CD4-positive, alpha-beta memory T cell (primary cell): ENCODE measurements around the gene SPCS3. TPM values are rescaled to one million over a fixed set of nuclear protein-coding genes. Genes with fewer than 3 reads are reported as not detected.
"Not testable (repeated sequence)": the region's sequence is repeated elsewhere in the genome, so short reads cannot be mapped to it uniquely, and the experiment has no call there.

Source experiments
- CTCF ChIA-PET: fragments of 350-600 bp; sonication (Branson Sonifier 250); formaldehyde crosslinking; loops from one replicate; lab custom pipeline; 2021; ENCODE audit warnings: inconsistent platforms; ENCODE audit not compliant: partially characterized antibody; lab: Charles Lee
- POLR2A ChIA-PET: fragments of 350-600 bp; sonication (Branson Sonifier 250); formaldehyde crosslinking; loops from one replicate; lab custom pipeline; 2021; ENCODE audit not compliant: partially characterized antibody; lab: Charles Lee
- DNase-seq, 5 donors: peaks; one replicate each; pipeline versions ENCODE4 v3.0.0 to v3.0.0-alpha.2; 2020 to 2022; ENCODE audit warnings: mixed read lengths in 1 of 5
- H3K27ac ChIP-seq: one replicate; pipeline ENCODE4 v1.7.0; 2013; ENCODE audit warnings: low read depth, low read length
- H3K27me3 ChIP-seq: 2 replicates; pipeline ENCODE4 v1.7.0; 2013; ENCODE audit warnings: mild to moderate bottlenecking, low read length, moderate library complexity; ENCODE audit not compliant: insufficient read depth
- H3K36me3 ChIP-seq: 2 replicates; pipeline ENCODE4 v1.7.0; 2013; ENCODE audit warnings: mild to moderate bottlenecking, low read length, moderate library complexity; ENCODE audit not compliant: insufficient read depth
- H3K4me1 ChIP-seq: 2 replicates; pipeline ENCODE4 v1.7.0; 2013; ENCODE audit warnings: mild to moderate bottlenecking, low read length, moderate library complexity; ENCODE audit not compliant: insufficient read depth
- H3K4me3 ChIP-seq, 2 donors: one replicate each; pipeline ENCODE4 v1.7.0; 2013; ENCODE audit warnings: low read length in 2 of 2, mild to moderate bottlenecking in 1 of 2
- H3K9me3 ChIP-seq, 2 donors: one replicate each; pipeline ENCODE4 v1.7.0; 2013; ENCODE audit warnings: low read length in 2 of 2, control low read depth in 1 of 2; ENCODE audit not compliant: control insufficient read depth in 1 of 2
- H3K27ac Mint-ChIP-seq, 7 donors: one replicate each; pipeline ENCODE4 v1.8.0; 2020 to 2021; ENCODE audit warnings: mixed read lengths in 7 of 7, mild to moderate bottlenecking in 6 of 7, inconsistent platforms in 3 of 7, moderate library complexity in 3 of 7
- H3K27me3 Mint-ChIP-seq, 2 donors: one replicate each; pipeline ENCODE4 v1.8.0; 2020 to 2021; ENCODE audit warnings: mixed read lengths in 2 of 2
- H3K36me3 Mint-ChIP-seq, 2 donors: one replicate each; pipeline ENCODE4 v1.8.0; 2020 to 2021; ENCODE audit warnings: mixed read lengths in 2 of 2, inconsistent platforms in 1 of 2, mild to moderate bottlenecking in 1 of 2
- H3K4me1 Mint-ChIP-seq, 4 donors: one replicate each; pipeline ENCODE4 v1.8.0; 2020 to 2021; ENCODE audit warnings: mixed read lengths in 4 of 4, mild to moderate bottlenecking in 1 of 4
- H3K4me3 Mint-ChIP-seq, 8 donors: one replicate each; pipeline ENCODE4 v1.8.0; 2020 to 2021; ENCODE audit warnings: mixed read lengths in 8 of 8, mild to moderate bottlenecking in 7 of 8, moderate library complexity in 6 of 8, inconsistent platforms in 3 of 8
- H3K9me3 Mint-ChIP-seq, 8 donors: one replicate each; pipeline ENCODE4 v1.8.0; 2020 to 2021; ENCODE audit warnings: mixed read lengths in 8 of 8, mild to moderate bottlenecking in 5 of 8, inconsistent platforms in 3 of 8, moderate library complexity in 1 of 8
- intact Hi-C: fragments of 100-400 bp; cut with micrococcal nuclease; formaldehyde crosslinking; loops from one replicate; pipeline ENCODE4 v1.15.1; 2023
- polyA plus RNA-seq, 2 donors: library from polyadenylated mRNA; unstranded; fragments of 300-500 nt; fragmentation: Illumina TruSeq; gene quantifications; one replicate each; pipeline ENCODE4 v1.2.3, GENCODE V29; 2021
- total RNA-seq, 2 experiments: library from RNA; stranded (reverse); gene quantifications; one replicate each; pipeline ENCODE4 v1.2.3, GENCODE V29; 2021

Gene SPCS3
- total and polyA plus RNA-seq, 4 experiments from 2014 or later, result 62.4 to 207 (median 134) TPM

DNA sequence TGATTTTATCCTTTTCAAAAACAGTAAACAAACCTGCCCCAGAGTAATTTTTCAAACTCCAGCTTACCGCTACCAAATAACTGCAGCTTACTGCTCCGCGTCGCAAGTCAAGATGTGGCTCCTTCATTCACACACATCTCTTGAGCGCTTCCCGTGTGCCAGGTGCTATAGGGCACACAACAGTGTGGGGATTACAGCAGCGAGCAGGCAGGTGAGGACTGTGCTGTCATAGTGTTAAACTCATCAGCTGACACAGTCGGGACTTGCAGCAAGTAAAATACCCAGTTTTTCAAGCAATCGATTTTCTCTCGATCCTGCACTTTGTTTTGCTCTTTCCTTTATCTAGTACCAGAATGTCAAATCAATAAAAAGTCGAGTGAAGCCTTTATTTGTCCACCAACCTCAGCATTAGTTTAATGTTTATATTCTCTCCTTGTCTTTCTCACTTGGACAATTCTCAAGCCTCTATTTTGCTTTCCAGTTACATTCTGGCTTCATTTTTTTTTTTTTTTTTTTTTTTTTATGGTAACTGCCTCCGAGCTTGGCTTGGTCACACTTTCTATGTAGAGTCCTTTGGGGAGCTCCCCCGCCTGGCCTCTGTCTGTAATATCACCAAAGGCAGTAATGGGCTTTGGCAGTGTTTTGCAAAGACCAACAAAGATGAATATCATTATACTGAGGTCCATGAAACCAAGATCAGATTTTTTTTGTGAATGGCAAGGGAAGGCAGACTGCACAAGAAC is 42.4 kb upstream of the SPCS3 start:
- DNase-seq, result peak in 1 of 5 donors; percentile 0
- intact Hi-C loops, result no loop called here

GRCh38 chr4:176279560-176279959 is 40.2 kb upstream of the SPCS3 start:
- DNase-seq, intact Hi-C loops, H3K27ac Mint-ChIP-seq, H3K4me1 ChIP-seq, H3K4me3 Mint-ChIP-seq, H3K4me1 Mint-ChIP-seq, H3K9me3 ChIP-seq, H3K27me3 ChIP-seq, H3K4me3 ChIP-seq, H3K36me3 Mint-ChIP-seq, H3K27ac ChIP-seq, H3K36me3 ChIP-seq, POLR2A ChIA-PET: not testable (repeated sequence)
- CTCF ChIA-PET, result interaction anchor here (1.0 kb wide), 1 partner anchor 62 kb away, joined by 3 read pairs; no protein-coding TSS in a partner anchor
- Mint-ChIP-seq H3K9me3 (peaks cover 0 to 12% (median 3%) of the 10 kb centered on the region in 8 donors), H3K27me3 (peaks cover 4 to 11% of the 10 kb centered on the region in 2 donors)

More for the DNA sequence above, 42.4 kb upstream of the SPCS3 start:
- Mint-ChIP-seq H3K27ac (no peak overlapping the region), H3K4me1 (no peaks in the 10 kb centered on the region), H3K9me3 (peaks cover 0 to 12% (median 3%) of the 10 kb centered on the region in 8 donors), H3K36me3 (no peaks in the 10 kb centered on the region), H3K4me3 (no peak overlapping the region), H3K27me3 (peaks cover 6 to 14% of the 10 kb centered on the region in 2 donors)
- H3K4me3 ChIP-seq, result no peak overlapping the region
- H3K4me1 ChIP-seq, result no peaks in the 10 kb centered on the region
- no peaks in the 10 kb centered on the region for H3K27me3 ChIP-seq
- no peak overlapping the region for H3K27ac ChIP-seq
- ChIA-PET CTCF (interaction anchor here (0.9 kb wide), 1 partner anchor 11 kb away, joined by 3 read pairs; no protein-coding TSS in a partner anchor), POLR2A (no interaction called here)
- no peaks in the 10 kb centered on the region for H3K9me3 ChIP-seq
- no peaks in the 10 kb centered on the region for H3K36me3 ChIP-seq

- no peaks in the 10 kb centered on the region for H3K27me3 ChIP-seq
- no peaks in the 10 kb centered on the region for H3K36me3 ChIP-seq
- H3K4me3 Mint-ChIP-seq, result no peak overlapping the region
- no peaks in the 10 kb centered on the region for H3K9me3 Mint-ChIP-seq
- no peaks in the 10 kb centered on the region for H3K4me1 Mint-ChIP-seq
- ChIA-PET POLR2A (no interaction called here), CTCF (no interaction called here)
- DNase-seq, result no peak
- no peaks in the 10 kb centered on the region for H3K4me1 ChIP-seq
- H3K27ac ChIP-seq, result no peak overlapping the region
- intact Hi-C loops, result no loop called here
- H3K27me3 Mint-ChIP-seq, result peaks cover 0 to 2% of the 10 kb centered on the region in 2 donors
- H3K4me3 ChIP-seq, result no peak overlapping the region
- H3K36me3 Mint-ChIP-seq, result no peaks in the 10 kb centered on the region
- H3K27ac Mint-ChIP-seq, result no peak overlapping the region
- H3K9me3 ChIP-seq, result no peaks in the 10 kb centered on the region
Observed at GRCh38 chr4:176286728-176287127, 33.0 kb upstream of the SPCS3 start.

- intact Hi-C loops, result no loop called here
- CTCF ChIA-PET, result no interaction called here
- no peaks in the 10 kb centered on the region for H3K36me3 ChIP-seq
- DNase-seq, result no peak
- H3K4me3 ChIP-seq, result no peak overlapping the region
- Mint-ChIP-seq H3K27ac (no peak overlapping the region), H3K36me3 (no peaks in the 10 kb centered on the region), H3K4me3 (no peak overlapping the region), H3K9me3 (no peaks in the 10 kb centered on the region), H3K27me3 (peaks cover 0 to 2% of the 10 kb centered on the region in 2 donors), H3K4me1 (no peaks in the 10 kb centered on the region)
- no peaks in the 10 kb centered on the region for H3K4me1 ChIP-seq
- POLR2A ChIA-PET, result no interaction called here
- no peaks in the 10 kb centered on the region for H3K27me3 ChIP-seq
- H3K27ac ChIP-seq, result no peak overlapping the region
- no peaks in the 10 kb centered on the region for H3K9me3 ChIP-seq
Observed at GRCh38 chr4:176287546-176287945, 32.2 kb upstream of the SPCS3 start.

GRCh38 chr4:176288020-176288419 is 31.7 kb upstream of the SPCS3 start:
- no peak overlapping the region for H3K27ac ChIP-seq
- DNase-seq, result no peak
- Mint-ChIP-seq H3K4me1 (no peaks in the 10 kb centered on the region), H3K27me3 (peaks cover 0 to 2% of the 10 kb centered on the region in 2 donors), H3K27ac (no peak overlapping the region), H3K36me3 (no peaks in the 10 kb centered on the region), H3K4me3 (no peak overlapping the region), H3K9me3 (peaks cover 0 to 1% (median 0%) of the 10 kb centered on the region in 8 donors)
- no peaks in the 10 kb centered on the region for H3K9me3 ChIP-seq
- H3K4me1 ChIP-seq, result no peaks in the 10 kb centered on the region
- no peaks in the 10 kb centered on the region for H3K27me3 ChIP-seq
- intact Hi-C loops, result no loop called here
- H3K4me3 ChIP-seq, result no peak overlapping the region
- no peaks in the 10 kb centered on the region for H3K36me3 ChIP-seq
- ChIA-PET CTCF (no interaction called here), POLR2A (no interaction called here)

- ChIA-PET CTCF (no interaction called here), POLR2A (no interaction called here)
- H3K27ac ChIP-seq, result no peak overlapping the region
- H3K36me3 ChIP-seq, result no peaks in the 10 kb centered on the region
- H3K9me3 Mint-ChIP-seq, result peaks cover 0 to 1% (median 0%) of the 10 kb centered on the region in 8 donors
- H3K27ac Mint-ChIP-seq, result no peak overlapping the region
- H3K27me3 Mint-ChIP-seq, result peaks cover 0 to 2% of the 10 kb centered on the region in 2 donors
- H3K4me3 Mint-ChIP-seq, result no peak overlapping the region
- H3K27me3 ChIP-seq, result no peaks in the 10 kb centered on the region
- H3K4me3 ChIP-seq, result no peak overlapping the region
- no peaks in the 10 kb centered on the region for H3K9me3 ChIP-seq
- H3K36me3 Mint-ChIP-seq, result no peaks in the 10 kb centered on the region
- no peaks in the 10 kb centered on the region for H3K4me1 Mint-ChIP-seq
- no peak for DNase-seq
- H3K4me1 ChIP-seq, result no peaks in the 10 kb centered on the region
- intact Hi-C loops, result no loop called here
Observed at GRCh38 chr4:176289561-176289960, 30.2 kb upstream of the SPCS3 start.

DNA sequence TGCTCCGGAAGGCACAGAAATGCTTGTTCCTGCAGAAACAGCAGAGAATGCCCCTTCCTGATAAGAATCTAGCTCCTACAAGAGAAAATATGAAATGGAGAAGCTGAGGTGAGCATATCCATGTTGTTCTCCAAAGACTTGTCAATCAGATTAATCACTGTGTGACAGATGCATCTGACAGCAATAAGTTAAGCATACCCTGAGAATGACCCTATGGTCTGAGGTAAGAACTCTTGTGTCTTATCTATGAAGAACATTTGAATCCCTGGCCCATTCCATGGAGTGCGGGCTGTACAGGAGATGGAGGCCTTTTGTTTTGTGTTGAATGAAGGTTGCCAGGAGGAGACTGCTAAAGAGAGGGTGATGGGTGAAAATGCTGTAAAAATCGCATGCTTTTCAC is 29.2 kb upstream of the SPCS3 start:
- CTCF ChIA-PET, result no interaction called here
- intact Hi-C loops, result no loop called here

More for the DNA sequence above, 29.2 kb upstream of the SPCS3 start:
- no peak for DNase-seq
- H3K4me1 ChIP-seq, result no peaks in the 10 kb centered on the region
- POLR2A ChIA-PET, result no interaction called here
- H3K27me3 ChIP-seq, result no peaks in the 10 kb centered on the region
- H3K9me3 ChIP-seq, result no peaks in the 10 kb centered on the region
- H3K27ac Mint-ChIP-seq, result no peak overlapping the region
- no peak overlapping the region for H3K27ac ChIP-seq
- peaks cover 0 to 1% (median 0%) of the 10 kb centered on the region in 8 donors for H3K9me3 Mint-ChIP-seq
- H3K27me3 Mint-ChIP-seq, result peaks cover 0 to 2% of the 10 kb centered on the region in 2 donors
- H3K36me3 Mint-ChIP-seq, result no peaks in the 10 kb centered on the region
- no peaks in the 10 kb centered on the region for H3K36me3 ChIP-seq
- no peaks in the 10 kb centered on the region for H3K4me1 Mint-ChIP-seq
- no peak overlapping the region for H3K4me3 ChIP-seq
- no peak overlapping the region for H3K4me3 Mint-ChIP-seq
